ENCODE data around the gene TMEM169.
"Not testable (repeated sequence)": the region's sequence is repeated elsewhere in the genome, so short reads cannot be mapped to it uniquely, and the experiment has no call there.

TMEM169 gene

GRCh38 chr2:216071111-216071851, 10.4 kb upstream of the TMEM169 start:
- no peak for DNase-seq (ENCODE audit: low read depth)

DNA sequence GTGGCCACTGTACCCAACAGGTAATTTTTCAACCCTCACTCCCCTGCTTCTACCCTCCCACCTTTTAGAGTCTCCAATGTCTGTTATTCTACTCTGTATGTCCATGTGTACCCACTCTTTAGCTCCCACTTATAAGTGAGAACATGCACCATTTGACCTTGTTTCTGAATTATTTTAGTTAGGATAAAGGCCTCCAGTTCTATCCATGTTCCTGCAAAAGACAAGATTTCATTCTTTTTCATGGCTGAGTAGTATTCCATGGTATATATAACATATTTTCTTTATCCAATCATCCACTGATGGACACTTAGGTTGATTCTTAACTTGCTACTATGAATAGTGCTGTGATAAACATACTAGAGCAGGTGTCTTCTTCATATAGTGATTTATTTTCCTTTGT, 9.2 kb upstream of the TMEM169 start:
- DNase-seq (ENCODE audit: low read depth), result no peak

DNA sequence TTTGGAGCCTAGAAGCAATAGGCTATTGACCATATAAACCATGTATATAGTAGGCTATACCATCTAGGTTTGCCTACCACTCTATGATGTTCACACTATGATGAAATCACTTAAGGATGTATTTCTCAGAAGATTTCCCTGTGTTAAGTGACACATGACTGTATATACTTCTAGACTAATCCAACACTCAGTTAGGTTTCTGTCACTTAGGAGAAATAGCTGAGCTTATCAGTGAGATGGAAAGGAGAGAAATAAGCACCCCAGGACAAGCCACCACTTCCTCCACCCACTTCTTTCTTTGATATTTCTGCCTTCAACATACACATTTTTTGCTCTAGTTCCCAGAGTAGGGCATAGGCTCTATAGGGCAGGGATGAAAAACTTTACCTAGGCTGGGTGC, 7.9 kb upstream of the TMEM169 start:
- DNase-seq (ENCODE audit: low read depth), result no peak

DNA sequence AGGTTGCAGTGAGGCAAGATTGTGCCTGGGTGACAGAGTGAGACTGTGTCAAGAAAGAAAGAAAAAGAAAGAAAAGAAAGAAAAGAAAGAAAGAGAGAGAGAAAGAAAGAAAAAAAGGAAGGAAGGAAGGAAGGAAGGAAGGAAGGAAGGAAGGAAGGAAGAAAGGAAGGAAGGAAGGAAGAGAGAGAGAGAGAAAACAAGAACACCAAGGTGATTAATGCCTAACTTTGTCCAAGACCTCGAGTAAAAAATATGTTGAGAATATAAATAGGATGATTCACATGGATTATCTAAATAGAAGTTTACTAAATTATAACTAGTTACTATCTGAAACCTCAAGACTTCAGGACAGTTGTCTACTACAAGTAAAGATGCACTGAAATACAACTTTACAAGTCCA, 7.3 kb upstream of the TMEM169 start:
- DNase-seq (ENCODE audit: low read depth), result no peak

GRCh38 chr2:216074794-216075193, 6.9 kb upstream of the TMEM169 start:
- DNase-seq (ENCODE audit: low read depth), result no peak

DNA sequence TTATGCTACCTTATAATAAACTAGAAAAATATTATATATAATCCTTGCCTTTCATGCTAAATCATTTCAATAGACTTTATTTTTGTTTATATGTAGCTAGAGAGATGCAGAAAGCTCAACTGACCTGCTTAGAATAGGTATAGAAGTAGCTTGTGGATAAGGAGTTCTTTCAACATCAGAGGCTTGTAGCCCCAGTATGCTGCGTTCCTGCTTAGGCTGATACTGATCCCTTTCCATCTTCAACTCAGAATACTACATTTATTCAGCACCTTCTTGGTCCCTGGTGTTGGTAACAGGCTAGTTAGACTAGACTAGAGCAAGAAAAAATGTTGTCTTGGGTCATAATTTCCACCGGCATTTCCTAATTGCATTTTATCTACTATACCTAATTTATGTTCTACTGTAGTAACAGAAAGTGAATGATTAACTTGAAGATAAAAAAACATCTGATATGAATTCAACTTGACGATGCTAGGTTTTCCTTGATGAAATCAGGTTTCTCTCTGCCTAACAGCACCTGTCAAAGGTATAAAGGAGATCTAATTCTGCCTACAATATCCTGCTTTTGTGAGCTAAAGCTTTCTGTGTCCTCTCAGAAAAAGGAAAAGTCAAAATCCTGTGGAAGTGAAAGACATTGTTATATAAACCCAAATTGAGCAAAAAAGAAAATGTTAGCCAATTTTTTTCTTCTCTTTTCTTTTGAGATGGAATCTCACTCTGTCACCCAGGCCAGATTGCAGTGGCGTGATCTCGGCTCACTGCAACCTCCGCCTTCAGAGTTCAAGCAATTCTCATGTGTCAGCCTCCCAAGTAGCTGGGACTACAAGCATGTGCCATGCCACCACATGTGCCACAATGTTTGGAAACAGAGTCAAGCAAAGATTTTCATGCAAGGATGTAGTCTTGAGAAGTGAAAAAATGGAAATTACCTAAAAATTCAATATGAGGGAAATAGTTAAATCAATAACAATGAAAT, 5.9 kb upstream of the TMEM169 start:
- no peak for DNase-seq (ENCODE audit: low read depth)

DNA sequence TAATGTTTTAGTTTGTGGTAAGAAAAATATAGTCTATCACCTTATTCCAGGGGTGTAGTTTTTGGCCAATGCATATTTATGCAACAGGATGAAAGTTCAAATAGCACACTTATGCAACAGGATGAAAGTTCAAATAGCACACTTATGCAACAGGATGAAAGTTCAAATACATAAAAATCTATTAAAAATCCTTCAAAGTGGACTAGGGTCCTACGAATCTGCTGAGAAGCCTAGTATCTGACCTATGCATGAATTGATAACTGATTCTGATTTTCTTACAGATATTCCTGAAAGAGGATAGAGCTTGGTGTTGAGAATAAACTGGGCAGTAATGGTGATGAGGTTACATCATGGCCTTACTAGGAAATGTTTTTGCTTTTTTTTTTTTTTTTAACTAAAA, 2.9 kb upstream of the TMEM169 start:
- DNase-seq (ENCODE audit: low read depth), result no peak

DNA sequence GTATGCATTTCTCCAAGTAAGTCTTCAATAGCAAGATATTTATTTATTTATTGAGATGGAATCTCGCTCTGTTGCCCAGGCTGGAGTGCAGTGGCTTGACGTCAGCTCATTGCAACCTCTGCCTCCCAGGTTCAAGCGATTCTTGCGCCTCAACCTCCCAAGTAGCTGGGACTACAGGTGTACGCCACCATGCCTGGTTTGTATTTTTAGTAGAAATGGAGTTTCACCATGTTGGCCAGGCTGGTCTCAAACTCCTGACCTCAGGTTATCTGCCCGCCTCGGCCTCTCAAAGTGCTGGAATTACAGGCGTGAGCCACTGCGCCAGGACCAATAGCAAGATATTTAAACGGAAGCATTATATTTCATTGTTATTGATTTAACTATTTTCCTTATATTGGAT, 1.7 kb upstream of the TMEM169 start:
- not testable (repeated sequence) for DNase-seq (ENCODE audit: low read depth)

- no peak for DNase-seq (ENCODE audit: low read depth)
These were observed 707 bp upstream of the TMEM169 start for GRCh38 chr2:216081012-216081411.

DNA sequence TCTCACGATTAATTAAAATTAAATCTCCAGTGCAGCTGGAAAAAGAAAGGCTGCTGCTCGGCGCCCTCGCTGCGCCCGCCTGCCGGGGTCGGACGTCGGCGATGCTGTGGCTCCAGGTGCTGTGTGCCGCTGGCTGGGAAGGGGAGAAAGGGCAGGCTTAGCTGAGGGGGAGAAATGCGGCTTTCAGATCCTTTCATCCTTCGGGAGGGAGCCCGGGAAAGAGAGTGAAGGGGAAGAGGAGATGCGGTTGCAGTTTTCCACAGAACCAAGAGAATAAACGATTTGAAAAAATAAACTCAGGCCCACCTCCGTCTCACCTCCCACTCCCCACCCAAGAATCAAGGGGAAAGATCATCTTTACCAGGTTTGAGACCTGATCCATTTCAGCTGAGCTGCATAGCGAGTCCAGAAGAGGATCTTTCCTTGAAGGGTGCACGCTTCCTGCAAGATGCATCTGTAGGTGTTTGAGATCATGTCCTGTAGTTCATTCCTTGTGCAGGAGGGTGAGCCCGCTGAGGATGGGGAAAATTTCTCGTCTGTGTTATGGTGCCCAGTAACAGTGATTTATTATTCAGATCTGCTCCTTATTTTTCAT, 495 bp downstream of the TMEM169 start:
- no peak for DNase-seq (ENCODE audit: low read depth)

DNA sequence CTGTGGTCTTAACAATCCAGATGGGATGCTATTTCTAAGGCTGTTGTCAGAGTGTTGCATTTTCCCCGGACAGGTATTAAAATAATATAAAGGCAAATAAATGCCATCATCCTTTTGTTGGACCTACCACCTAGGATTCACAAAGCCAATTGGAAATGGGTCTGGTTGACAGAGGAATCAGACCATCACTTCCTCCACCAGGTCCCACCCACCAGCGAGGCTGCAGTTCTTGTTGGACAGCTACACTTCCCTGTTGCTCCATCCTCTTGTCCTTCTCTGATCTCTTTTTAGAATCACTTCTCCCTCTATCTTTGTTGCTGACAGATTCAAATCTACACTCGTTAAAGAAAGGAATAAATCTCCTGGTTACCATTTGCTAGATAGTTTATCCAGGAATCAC, 1.1 kb downstream of the TMEM169 start:
- no peak for DNase-seq (ENCODE audit: low read depth)

DNA sequence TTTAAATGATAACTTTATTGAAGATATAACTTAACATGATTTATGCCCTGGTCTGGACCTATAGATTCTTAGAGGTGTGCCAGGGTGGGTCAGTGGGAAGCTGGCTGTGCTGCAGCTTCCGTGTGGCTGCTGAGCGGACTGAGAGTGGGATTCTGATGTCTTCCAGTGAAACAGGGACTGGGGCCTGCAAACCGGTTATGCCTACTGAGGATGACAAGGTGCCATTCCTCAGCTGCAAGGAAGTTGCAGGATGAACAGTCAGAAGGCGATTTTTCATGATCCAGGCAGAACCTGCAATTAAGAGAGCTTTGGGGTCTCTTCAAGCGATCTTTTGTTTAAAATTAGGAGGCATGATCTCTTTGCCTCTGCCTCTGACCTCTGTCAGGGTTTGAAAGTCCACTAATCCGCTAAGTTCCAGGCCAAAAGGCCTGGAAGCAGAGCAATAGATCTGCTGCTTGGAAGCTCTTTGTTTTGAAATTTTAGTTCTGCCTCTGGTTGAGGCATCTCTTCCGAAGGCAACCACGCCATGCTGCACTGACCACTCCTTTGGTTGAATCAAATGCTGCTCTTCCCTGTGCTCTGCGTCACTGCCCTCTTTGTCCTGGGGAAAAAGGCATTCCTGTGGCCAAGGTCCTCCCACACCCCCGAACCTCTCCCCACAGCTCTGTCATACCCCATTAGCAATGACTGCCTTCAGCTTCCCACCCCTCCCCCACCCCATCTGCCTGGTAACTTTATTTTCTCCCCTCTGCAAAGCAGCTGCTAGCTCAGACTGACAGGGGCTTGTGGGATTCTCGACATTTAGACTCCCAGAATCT, 2.0 kb downstream of the TMEM169 start:
- DNase-seq (ENCODE audit: low read depth), result no peak

GRCh38 chr2:216084547-216084946, 2.8 kb downstream of the TMEM169 start:
- no peak for DNase-seq (ENCODE audit: low read depth)

DNA sequence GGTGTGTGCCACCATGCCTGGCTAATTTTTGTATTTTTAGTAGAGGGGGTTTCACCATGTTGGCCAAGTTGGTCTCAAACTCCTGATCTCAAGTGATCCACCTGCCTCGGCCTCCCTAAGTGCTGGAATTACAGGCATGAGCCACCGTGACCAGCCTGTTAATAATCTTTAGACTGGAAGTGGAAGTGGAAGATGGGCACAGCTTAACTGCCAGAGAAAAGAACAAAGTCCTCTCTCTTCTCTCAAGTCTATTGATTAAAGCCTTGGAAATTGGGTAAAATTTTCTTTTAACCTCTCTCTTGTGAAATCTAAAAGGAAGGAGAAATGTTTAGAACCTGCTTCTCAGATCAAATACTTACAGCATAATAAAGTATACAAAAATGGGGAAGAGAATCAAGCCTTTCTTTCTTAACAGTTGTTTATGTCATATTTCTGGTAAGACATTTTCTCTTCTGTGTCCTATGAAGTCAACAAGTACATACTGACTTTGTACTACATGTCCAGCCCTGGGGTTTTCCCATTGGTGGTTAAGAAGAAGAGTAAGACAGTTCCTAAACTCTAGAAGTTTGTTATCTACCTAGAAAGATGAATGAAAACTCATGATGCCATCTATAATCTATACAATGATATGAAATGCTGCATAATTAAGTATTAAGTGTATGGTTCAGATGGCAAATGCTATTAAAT, 4.6 kb downstream of the TMEM169 start:
- DNase-seq (ENCODE audit: low read depth), result no peak

- DNase-seq (ENCODE audit: low read depth), result no peak
These were observed 8.7 kb downstream of the TMEM169 start for GRCh38 chr2:216090369-216090786.

- no peak for DNase-seq (ENCODE audit: low read depth)
These were observed 10.9 kb downstream of the TMEM169 start for GRCh38 chr2:216092646-216093045.

- no peak for DNase-seq (ENCODE audit: low read depth)
These were observed 13.0 kb downstream of the TMEM169 start for GRCh38 chr2:216094701-216095100.

DNA sequence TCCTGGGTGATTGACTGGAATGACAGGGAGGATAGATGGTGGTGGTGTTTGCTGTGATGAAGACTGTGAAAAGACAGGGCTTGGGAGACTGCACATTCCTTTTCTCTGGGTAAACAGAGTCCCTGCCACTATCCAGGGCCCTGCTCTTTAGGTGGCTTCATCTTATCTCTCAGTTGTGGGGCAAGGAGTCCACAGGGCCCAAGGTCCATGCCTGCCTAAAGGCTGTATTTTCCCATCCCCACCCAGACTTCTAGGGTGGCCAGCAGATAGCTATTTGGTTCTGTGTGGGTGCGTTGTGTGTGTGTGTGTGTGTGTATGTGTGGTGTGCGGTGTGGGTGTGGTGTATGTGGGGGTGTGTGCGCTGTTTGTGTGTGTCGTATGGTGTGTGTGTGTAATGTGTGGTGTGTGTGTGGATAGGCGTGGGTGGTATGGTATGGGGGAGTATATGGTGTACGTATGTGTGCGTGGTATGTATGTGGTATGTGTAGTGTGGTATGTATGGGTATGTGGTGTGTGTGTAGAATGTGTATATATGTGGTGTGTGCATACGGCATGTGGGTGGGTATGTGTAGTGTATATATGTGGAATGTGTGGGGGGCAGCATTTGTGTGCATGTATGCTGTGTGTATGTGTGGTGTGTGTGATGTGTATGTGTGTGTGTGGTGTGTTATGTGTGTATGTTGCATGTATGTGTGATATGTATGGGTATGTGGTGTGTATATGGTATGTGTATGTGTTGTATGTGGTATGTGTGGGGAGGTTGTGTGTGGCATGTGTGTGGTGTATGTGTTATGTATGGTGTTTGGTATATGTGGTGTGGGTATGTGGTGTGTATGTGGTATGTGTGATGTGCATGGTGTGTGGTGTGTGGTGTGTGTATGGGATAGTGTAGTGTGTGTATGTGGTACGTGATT, 17.0 kb downstream of the TMEM169 start:
- no peak for DNase-seq (ENCODE audit: low read depth)

DNA sequence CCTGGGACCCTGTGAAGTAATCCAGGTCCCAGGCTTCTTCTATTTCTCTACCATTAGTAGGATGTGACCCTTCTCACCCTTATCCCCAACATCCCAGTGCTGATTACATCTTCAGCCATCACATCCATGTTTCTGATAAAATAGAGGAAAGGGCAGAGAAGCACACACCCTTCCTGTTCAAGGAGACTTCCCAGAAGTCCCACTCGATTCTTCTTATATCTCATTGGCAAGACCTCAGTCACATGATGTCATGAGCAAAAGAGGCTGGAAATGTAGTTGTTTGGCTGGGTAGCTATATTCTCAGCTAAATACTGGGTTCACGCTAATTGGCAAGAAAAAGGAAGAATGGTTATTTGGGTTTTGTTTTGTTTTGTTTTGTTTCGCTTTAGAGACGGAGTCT, 19.4 kb downstream of the TMEM169 start:
- no peak for DNase-seq (ENCODE audit: low read depth)

GRCh38 chr2:216103213-216103612, 21.5 kb downstream of the TMEM169 start:
- DNase-seq (ENCODE audit: low read depth), result no peak
